HCT116 (cell line): ENCODE results near the gene LILRA2. TPM values are rescaled to one million over a fixed set of nuclear protein-coding genes. Genes with fewer than 3 reads are reported as not detected.

Source experiments
- ATAC-seq: fragments of 200-7000 bp; cut with Tn5 transposase; 2 replicates; pipeline ENCODE4 v1.9.1; 2020; ENCODE audit warnings: mild to moderate bottlenecking, moderate library complexity
- BruUV-seq: library from RNA; stranded (reverse); fragments of 400-500 nt; replicated peaks from 2 replicates; lab custom pipeline; 2021; lab: Mats Ljungman, UMichigan
- CTCF ChIA-PET: fragments of 300-600 bp; sonication (Branson Sonifier 250); formaldehyde crosslinking; loops from one replicate; lab custom pipeline; 2021; ENCODE audit warnings: antibody characterized with exemption; lab: Charles Lee
- POLR2A ChIA-PET: fragments of 300-600, 350-600 bp; sonication (Branson Sonifier 250); formaldehyde crosslinking; loops from one replicate; lab custom pipeline; 2021; ENCODE audit warnings: antibody characterized with exemption; lab: Charles Lee
- RAD21 ChIA-PET, 2 experiments: fragments of 300-600 bp; sonication (Branson Sonifier 250); formaldehyde crosslinking; loops; one replicate each; lab custom pipeline; 2023; ENCODE audit warnings: low total read pairs in 2 of 2; ENCODE audit not compliant: uncharacterized antibody in 2 of 2, unreplicated experiment in 2 of 2, low non-redundant PET in 1 of 2; lab: Charles Lee
- DNase-seq: peaks from one replicate; pipeline ENCODE4 v3.0.0-alpha.2; 2010; ENCODE audit warnings: low read depth, low spot score
- H2AFZ ChIP-seq: fragments of 200-600 bp; shearing (Covaris generic), sonication (generic); 2 replicates; pipeline ENCODE4 v1.6.1; 2017; ENCODE audit warnings: low read depth, mixed run types, mixed read lengths, antibody characterized with exemption, low read length; ENCODE audit not compliant: poor library complexity, severe bottlenecking
- H3K27ac ChIP-seq: 2 replicates; pipeline ENCODE4 v1.5.1; 2012; ENCODE audit warnings: low read depth, low read length
- H3K27me3 ChIP-seq: fragments of 200-600 bp; sonication (generic); 2 replicates; pipeline ENCODE4 v1.6.1; 2016; ENCODE audit warnings: mixed run types, low read length, mixed read lengths; ENCODE audit not compliant: insufficient read depth
- H3K36me3 ChIP-seq, 2 experiments: fragments of 200-500 bp in 1 of 2; fragments of 200-600 bp in 1 of 2; sonication (Bioruptor generic) in 1 of 2; sonication (generic) in 1 of 2; 2 replicates each; pipeline versions ENCODE4 v1.5.1 to v1.6.1; 2014 to 2016; ENCODE audit warnings: low read length in 2 of 2, inconsistent platforms in 1 of 2, mixed read lengths in 1 of 2, mixed run types in 1 of 2; ENCODE audit not compliant: insufficient read depth in 2 of 2, control insufficient read depth in 1 of 2
- H3K4me1 ChIP-seq, 2 experiments: fragments of 200-600 bp in 1 of 2; sonication (generic) in 1 of 2; 2 replicates each; pipeline versions ENCODE4 v1.5.1 to v1.6.1; 2012 to 2017; ENCODE audit warnings: low read length in 2 of 2, inconsistent platforms in 1 of 2, mild to moderate bottlenecking in 1 of 2, mixed read lengths in 1 of 2, mixed run types in 1 of 2, moderate library complexity in 1 of 2; ENCODE audit not compliant: insufficient read depth in 2 of 2, control insufficient read depth in 1 of 2
- H3K4me2 ChIP-seq: fragments of 200-600 bp; sonication (generic); 2 replicates; pipeline ENCODE4 v1.6.1; 2017; ENCODE audit warnings: mixed run types, low read length, mixed read lengths
- H3K4me3 ChIP-seq, 2 experiments: fragments of 200-600 bp in 1 of 2; sonication (generic) in 1 of 2; replicated peaks in 1 of 2; 2 replicates each; pipeline ENCODE4 v1.5.1; 2011 to 2016; ENCODE audit warnings: low read length in 2 of 2, control low read depth in 1 of 2, low read depth in 1 of 2, mild to moderate bottlenecking in 1 of 2, mixed read lengths in 1 of 2, mixed run types in 1 of 2
- H3K79me2 ChIP-seq: fragments of 200-600 bp; sonication (generic); 2 replicates; pipeline ENCODE4 v1.6.1; 2017; ENCODE audit warnings: mild to moderate bottlenecking, mixed run types, low read length, moderate library complexity, mixed read lengths; ENCODE audit not compliant: insufficient read depth
- H3K9ac ChIP-seq: fragments of 200-600 bp; sonication (generic); 2 replicates; pipeline ENCODE4 v1.6.1; 2016; ENCODE audit warnings: low read length, mixed read lengths
- H3K9me2 ChIP-seq: fragments of 200-600 bp; sonication (generic), shearing (Covaris generic); 2 replicates; pipeline ENCODE4 v1.6.1; 2017; ENCODE audit warnings: mixed run types, mild to moderate bottlenecking, moderate library complexity; ENCODE audit not compliant: insufficient read depth
- H3K9me3 ChIP-seq, 2 experiments: fragments of 200-500 bp in 1 of 2; fragments of 200-600 bp in 1 of 2; sonication (Bioruptor generic) in 1 of 2; sonication (generic) in 1 of 2; 2 replicates each; pipeline ENCODE4 v1.6.1; 2014 to 2017; ENCODE audit warnings: low read length in 2 of 2, mixed read lengths in 2 of 2, inconsistent platforms in 1 of 2, low read depth in 1 of 2, mild to moderate bottlenecking in 1 of 2, mixed run types in 1 of 2, moderate library complexity in 1 of 2; ENCODE audit not compliant: control insufficient read depth in 1 of 2, insufficient read depth in 1 of 2
- H4K20me1 ChIP-seq: fragments of 200-600 bp; sonication (generic), shearing (Covaris generic); 2 replicates; pipeline ENCODE4 v1.6.1; 2017; ENCODE audit warnings: mixed run types, mild to moderate bottlenecking, moderate library complexity; ENCODE audit not compliant: insufficient read depth
- CBX3 ChIP-seq: IDR thresholded peaks from 2 replicates; pipeline ENCODE4 v1.6.1; 2012; ENCODE audit warnings: low read depth
- CEBPB ChIP-seq: IDR thresholded peaks from 2 replicates; pipeline ENCODE4 v1.6.1; 2012; ENCODE audit warnings: low read depth
- ELF1 ChIP-seq: IDR thresholded peaks from 2 replicates; pipeline ENCODE4 v1.6.1; 2012; ENCODE audit warnings: low read depth, borderline replicate concordance
- JUND ChIP-seq: IDR thresholded peaks from 2 replicates; pipeline ENCODE4 v1.6.1; 2012
- POLR2AphosphoS5 ChIP-seq: IDR thresholded peaks from 2 replicates; pipeline ENCODE4 v1.6.1; 2011; ENCODE audit warnings: mild to moderate bottlenecking, low read depth, low read length, moderate library complexity
- SIN3A ChIP-seq: IDR thresholded peaks from 2 replicates; pipeline ENCODE4 v1.6.1; 2012; ENCODE audit warnings: low read depth
- TCF7L2 ChIP-seq: IDR thresholded peaks from 2 replicates; pipeline ENCODE4 v1.7.0; 2011; ENCODE audit warnings: borderline replicate concordance, inconsistent platforms; ENCODE audit not compliant: insufficient read depth, insufficient read length; ENCODE audit errors: extremely low read depth
- ZBTB33 ChIP-seq: IDR thresholded peaks from 2 replicates; pipeline ENCODE4 v1.6.1; 2011; ENCODE audit warnings: mild to moderate bottlenecking, low read length, moderate library complexity; ENCODE audit not compliant: insufficient replicate concordance; ENCODE audit errors: extremely low read depth
- ZFX ChIP-seq: fragments of 450-650 bp; IDR thresholded peaks from 2 replicates; pipeline ENCODE4 v1.6.1; 2017
- intact Hi-C: fragments of 100-400 bp; cut with micrococcal nuclease; formaldehyde crosslinking; loops from 2 replicates; pipeline ENCODE4 v1.10.0; 2022
- total RNA-seq: library from RNA; stranded (reverse); gene quantifications from one replicate; pipeline ENCODE4 v1.2.1, GENCODE V29; 2021; ENCODE audit not compliant: unreplicated experiment
- TF ChIP-seq, protein P1 (sequence below): IDR thresholded peaks from 2 replicates; pipeline ENCODE4 v1.6.1; 2012

Gene LILRA2
- total RNA-seq, 1 experiment from 2014 or later, result not detected

DNA sequence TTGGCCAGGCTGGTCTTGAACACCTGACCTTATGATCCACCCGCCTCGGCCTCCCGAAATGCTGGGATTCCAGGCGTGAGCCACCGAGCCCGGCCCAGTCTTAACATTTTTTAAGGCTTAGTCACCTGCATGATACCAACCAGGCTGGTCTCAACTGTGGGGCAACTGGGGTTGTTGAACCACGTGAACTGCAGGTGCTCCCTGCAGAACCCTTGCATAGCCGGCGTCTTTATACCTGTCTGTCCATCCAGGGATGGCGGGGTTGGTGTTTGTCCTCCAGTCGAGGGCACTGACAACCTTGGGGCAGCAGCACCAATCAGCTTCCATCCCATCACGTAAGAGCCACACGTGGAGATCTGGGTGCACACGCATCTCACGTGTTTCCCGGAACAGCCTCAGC, 24.8 kb upstream of the LILRA2 start:
- TF ChIP-seq JUND (no peak), POLR2AphosphoS5 (no peak), ZBTB33 (no peak), TCF7L2 (no peak), CBX3 (no peak), ZFX (no peak), ELF1 (no peak), SIN3A (no peak), CEBPB (no peak)
- TF ChIP-seq, protein P1, sequence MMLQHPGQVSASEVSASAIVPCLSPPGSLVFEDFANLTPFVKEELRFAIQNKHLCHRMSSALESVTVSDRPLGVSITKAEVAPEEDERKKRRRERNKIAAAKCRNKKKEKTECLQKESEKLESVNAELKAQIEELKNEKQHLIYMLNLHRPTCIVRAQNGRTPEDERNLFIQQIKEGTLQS, result no peak
- Histone ChIP-seq H3K79me2 (no peaks in the 10 kb centered on the region), H2AFZ (no peak overlapping the region), H3K27me3 (peaks cover 24% of the 10 kb centered on the region), H3K9ac (no peak overlapping the region), H3K36me3 (no peaks in the 10 kb centered on the region), H4K20me1 (no peaks in the 10 kb centered on the region), H3K9me2 (no peaks in the 10 kb centered on the region), H3K4me1 (no peaks in the 10 kb centered on the region), H3K9me3 (no peaks in the 10 kb centered on the region), H3K27ac (no peak overlapping the region), H3K4me2 (no peak overlapping the region), H3K4me3 (no peak overlapping the region)
- no peak for ATAC-seq
- CTCF ChIA-PET, result no interaction called here
- intact Hi-C loops, result no loop called here
- RAD21 ChIA-PET, result no interaction called here
- POLR2A ChIA-PET, result no interaction called here
- no TSS peak for BruUV-seq
- no peak for DNase-seq
